ENCODE data around the gene ANK2. TPM values are rescaled to one million over a fixed set of nuclear protein-coding genes. Genes with fewer than 3 reads are reported as not detected.

ANK2 gene
- total RNA-seq, 1 donor from 2014 or later, result 1,513 TPM

DNA sequence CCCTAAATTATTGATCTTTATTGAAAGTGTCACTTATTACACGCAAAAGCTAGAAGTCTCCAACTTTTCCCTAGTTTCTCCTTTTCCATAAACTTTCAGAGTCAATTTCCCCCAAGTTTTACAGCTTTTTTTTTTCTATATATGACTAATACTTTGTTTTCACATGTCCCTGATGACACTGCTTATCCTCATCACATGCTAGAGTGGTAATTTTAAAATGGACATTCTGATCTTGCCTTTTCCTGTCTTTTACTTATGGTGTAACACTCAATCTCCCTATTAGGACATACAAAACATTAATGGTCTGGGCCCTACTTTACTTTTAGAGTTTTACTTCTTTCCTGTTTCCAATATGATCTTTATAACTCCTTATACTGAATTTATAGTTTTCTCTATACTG, 112.6 kb downstream of the ANK2 start:
- Mint-ChIP-seq H3K27me3 (ENCODE audit: unreplicated experiment) (peaks cover 2% of the 10 kb centered on the region), H3K4me3 (ENCODE audit: unreplicated experiment) (no peak overlapping the region), H3K36me3 (ENCODE audit: unreplicated experiment) (no peaks in the 10 kb centered on the region), H3K4me1 (ENCODE audit: low read depth, unreplicated experiment) (peaks cover 25% of the 10 kb centered on the region), H3K9me3 (ENCODE audit: unreplicated experiment) (peaks cover 7% of the 10 kb centered on the region), H3K27ac (ENCODE audit: unreplicated experiment) (peak overlapping the region; percentile 50)
- TF ChIP-seq, protein P1, sequence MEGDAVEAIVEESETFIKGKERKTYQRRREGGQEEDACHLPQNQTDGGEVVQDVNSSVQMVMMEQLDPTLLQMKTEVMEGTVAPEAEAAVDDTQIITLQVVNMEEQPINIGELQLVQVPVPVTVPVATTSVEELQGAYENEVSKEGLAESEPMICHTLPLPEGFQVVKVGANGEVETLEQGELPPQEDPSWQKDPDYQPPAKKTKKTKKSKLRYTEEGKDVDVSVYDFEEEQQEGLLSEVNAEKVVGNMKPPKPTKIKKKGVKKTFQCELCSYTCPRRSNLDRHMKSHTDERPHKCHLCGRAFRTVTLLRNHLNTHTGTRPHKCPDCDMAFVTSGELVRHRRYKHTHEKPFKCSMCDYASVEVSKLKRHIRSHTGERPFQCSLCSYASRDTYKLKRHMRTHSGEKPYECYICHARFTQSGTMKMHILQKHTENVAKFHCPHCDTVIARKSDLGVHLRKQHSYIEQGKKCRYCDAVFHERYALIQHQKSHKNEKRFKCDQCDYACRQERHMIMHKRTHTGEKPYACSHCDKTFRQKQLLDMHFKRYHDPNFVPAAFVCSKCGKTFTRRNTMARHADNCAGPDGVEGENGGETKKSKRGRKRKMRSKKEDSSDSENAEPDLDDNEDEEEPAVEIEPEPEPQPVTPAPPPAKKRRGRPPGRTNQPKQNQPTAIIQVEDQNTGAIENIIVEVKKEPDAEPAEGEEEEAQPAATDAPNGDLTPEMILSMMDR (IDR thresholded peaks at IDR 0.05; ENCODE audit: partially characterized antibody, unreplicated experiment), result no peak
- DNase-seq, result no peak

DNA sequence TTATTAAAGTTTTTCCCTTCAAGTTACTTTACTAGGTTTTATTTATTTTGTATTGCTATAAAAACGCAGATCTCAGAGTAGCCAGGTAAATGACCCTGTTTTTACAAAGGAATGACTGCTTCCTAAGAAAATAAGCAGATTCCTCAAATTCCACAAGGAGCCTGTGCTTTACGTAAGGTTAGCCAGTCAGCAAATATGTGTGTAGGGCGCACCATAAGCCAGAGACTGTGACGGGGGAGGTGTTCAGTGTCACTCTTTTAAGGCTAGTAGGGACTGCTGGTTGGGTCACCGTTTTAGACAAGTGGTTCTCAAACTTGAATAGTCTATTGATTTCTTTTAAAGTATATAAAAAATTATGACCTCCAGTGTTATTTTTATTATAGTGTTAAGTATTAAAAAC, 119.9 kb downstream of the ANK2 start:
- H3K4me1 Mint-ChIP-seq (ENCODE audit: low read depth, unreplicated experiment), result peaks cover 40% of the 10 kb centered on the region
- no peaks in the 10 kb centered on the region for H3K36me3 Mint-ChIP-seq (ENCODE audit: unreplicated experiment)
- H3K9me3 Mint-ChIP-seq (ENCODE audit: unreplicated experiment), result peaks cover 2% of the 10 kb centered on the region
- DNase-seq, result no peak
- H3K27ac Mint-ChIP-seq (ENCODE audit: unreplicated experiment), result no peak overlapping the region
- TF ChIP-seq, protein P1 (IDR thresholded peaks at IDR 0.05; ENCODE audit: partially characterized antibody, unreplicated experiment), result no peak
- H3K27me3 Mint-ChIP-seq (ENCODE audit: unreplicated experiment), result peaks cover 2% of the 10 kb centered on the region
- no peak overlapping the region for H3K4me3 Mint-ChIP-seq (ENCODE audit: unreplicated experiment)

DNA sequence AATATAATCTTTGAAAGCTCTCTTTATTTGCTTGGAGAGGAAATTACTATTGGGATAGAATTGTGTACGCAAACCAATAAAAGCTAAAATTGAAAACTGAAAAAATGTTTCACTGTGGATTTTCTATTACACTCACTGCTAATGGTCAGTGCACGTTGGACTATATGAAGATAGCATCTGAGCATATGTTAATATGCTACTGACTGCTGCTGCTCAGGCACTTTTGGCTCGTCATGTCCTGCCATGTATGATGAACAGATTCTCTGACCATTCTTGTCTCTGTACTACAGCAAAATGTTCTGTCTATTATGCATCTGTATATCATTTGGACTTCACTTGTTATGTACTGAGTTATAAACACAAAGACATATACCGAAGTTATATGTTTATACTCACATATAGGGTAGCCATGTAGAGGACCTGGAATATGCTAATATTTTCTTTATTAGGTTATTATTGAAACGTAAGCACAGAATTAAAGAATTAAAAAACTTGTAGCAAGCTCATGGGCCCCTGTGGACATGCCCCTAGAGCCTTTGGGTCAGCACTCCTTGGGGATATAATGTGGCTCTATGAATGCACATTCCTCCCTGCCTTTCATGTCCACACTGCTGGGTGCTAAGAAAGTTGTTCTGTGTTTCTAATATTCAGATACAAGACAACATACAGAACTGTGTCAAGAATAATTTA, 120.8 kb downstream of the ANK2 start:
- TF ChIP-seq, protein P1 (IDR thresholded peaks at IDR 0.05; ENCODE audit: partially characterized antibody, unreplicated experiment), result no peak
- Mint-ChIP-seq H3K27me3 (ENCODE audit: unreplicated experiment) (peaks cover 2% of the 10 kb centered on the region), H3K4me3 (ENCODE audit: unreplicated experiment) (no peak overlapping the region)

DNA sequence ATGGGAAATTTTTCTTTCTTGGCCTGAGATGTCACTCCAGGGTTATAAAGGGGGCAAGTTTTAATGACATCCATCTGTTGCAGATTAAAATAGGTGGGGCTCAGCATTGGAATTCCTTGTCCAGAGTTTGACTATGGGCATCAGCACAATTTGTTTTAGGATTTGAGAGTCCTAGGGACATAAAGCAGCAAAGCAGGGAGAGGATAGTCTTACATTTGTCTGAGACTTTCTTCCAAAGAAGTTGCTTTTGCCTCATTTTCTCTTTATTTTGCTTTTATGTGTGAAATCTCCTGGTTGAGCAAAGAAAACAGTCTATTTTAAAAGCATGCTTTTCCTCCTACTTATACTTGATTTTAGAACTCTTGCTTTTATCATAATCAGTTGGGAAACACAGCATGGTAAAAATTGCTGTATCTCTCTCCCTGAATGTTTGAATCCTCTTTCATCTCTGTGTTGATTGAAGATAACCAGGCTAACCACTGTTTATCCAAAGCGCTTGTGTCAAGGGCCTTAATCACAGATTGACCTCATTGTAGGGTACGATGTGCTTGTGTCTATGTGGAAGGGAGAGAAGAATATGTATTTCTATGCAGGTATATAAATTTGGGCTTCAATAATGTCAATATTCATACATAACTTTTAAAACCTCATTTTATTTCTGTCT, 121.5 kb downstream of the ANK2 start:
- Mint-ChIP-seq H3K27ac (ENCODE audit: unreplicated experiment) (peak overlapping the region; percentile 40), H3K9me3 (ENCODE audit: unreplicated experiment) (peaks cover 2% of the 10 kb centered on the region), H3K27me3 (ENCODE audit: unreplicated experiment) (peaks cover 2% of the 10 kb centered on the region), H3K4me3 (ENCODE audit: unreplicated experiment) (no peak overlapping the region), H3K36me3 (ENCODE audit: unreplicated experiment) (peaks cover 1% of the 10 kb centered on the region), H3K4me1 (ENCODE audit: low read depth, unreplicated experiment) (peaks cover 35% of the 10 kb centered on the region)
- TF ChIP-seq, protein P1 (IDR thresholded peaks at IDR 0.05; ENCODE audit: partially characterized antibody, unreplicated experiment), result no peak
- no peak for DNase-seq

More for the DNA sequence above, 120.8 kb downstream of the ANK2 start:
- peaks cover 35% of the 10 kb centered on the region for H3K4me1 Mint-ChIP-seq (ENCODE audit: low read depth, unreplicated experiment)
- no peaks in the 10 kb centered on the region for H3K36me3 Mint-ChIP-seq (ENCODE audit: unreplicated experiment)
- DNase-seq, result no peak
- H3K27ac Mint-ChIP-seq (ENCODE audit: unreplicated experiment), result no peak overlapping the region
- peaks cover under 1% of the 10 kb centered on the region for H3K9me3 Mint-ChIP-seq (ENCODE audit: unreplicated experiment)

All from glutamatergic neuron (in vitro differentiated cells).